Measurements from ENCODE around the gene KRT83.

KRT83 gene

DNA sequence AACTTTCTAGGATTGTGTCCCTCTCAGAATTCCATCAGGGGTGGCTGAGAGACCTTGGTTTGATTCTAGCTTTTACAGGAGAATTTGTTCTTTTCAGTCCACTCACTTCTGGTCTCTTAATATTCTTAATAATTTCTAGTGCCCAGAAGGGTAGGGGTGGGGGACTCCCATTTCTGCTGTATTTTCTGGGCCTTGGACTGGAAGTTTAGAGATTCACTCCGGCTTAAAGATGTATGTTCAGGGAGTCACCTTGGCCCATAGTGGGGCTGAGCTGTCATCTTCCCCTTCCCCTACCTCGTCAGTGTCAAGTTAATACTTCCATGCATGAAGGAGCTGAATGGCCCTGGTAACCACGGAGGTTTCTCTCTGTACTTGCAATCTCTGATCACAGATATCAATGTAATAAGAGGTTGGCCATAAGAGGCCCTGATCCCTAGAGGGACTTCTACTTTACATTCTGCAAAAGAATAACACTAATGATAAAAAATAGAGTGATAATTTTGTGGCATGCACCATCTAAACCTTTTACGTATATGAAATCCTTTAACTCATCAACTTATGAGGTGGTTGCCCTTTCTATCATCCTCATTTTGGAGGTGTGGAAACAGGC is 36.5 kb downstream of the KRT83 start:
- DNase-seq: no peak

DNA sequence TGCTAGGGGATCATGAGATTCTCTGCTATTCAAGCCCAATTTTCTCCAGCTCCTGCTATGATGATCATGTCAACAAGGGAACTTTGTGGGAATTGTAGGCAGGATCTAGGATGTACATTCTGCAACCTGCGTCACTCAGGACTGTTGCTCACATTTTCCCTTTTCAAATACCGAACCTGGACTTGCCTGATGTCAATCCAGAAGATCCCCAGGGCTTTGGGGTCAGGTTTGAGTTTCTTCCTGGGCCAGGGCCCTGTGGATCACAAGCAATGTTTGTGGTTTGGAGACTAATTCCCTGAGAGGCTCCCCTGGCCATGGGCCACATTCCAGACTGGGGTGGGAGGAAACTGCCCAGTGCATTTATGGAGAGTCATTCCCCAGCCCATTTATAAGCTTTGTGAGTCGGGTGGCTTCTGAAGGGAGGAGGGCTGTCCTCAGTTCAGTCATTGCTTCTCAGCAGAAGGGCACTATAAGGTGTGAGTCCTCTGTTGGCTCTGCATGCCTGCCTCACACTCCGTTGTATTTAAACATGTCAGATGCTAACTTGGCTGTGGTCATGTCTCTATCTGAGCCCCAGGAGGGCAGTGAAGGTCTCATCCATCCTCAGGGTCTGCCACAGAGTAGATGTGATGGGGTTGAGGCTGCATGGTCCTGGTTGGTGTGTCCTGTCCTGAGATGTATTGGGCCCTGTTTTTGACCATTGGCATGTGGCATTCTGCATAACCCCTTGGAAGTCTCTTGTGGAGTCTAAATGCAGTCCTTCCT is 40.2 kb downstream of the KRT83 start:
- peak; percentile 84 for DNase-seq

DNA sequence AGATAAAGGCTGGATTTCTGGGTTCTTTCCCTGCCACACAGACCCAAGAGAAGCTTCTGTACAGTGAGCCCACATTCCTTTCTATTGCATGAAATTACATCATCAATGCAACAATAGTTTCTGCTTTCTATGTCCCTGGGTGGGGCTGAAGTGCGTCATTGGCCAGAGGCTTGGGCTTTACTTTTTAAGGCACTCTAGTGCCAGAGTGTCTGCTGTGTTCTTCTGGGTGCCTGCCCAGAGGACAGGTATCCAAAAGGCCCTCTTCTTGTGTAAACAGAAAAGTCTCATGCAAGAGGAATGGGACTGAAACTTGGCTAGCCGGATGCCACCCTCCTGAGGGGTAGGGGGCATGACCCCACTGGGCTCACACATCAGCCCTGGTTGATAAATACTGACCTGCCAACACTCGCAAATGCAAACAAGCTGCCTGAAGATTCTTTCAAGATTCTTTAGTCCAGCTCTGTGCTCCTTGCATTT is 40.8 kb downstream of the KRT83 start:
- peak; percentile 81 for DNase-seq

DNA sequence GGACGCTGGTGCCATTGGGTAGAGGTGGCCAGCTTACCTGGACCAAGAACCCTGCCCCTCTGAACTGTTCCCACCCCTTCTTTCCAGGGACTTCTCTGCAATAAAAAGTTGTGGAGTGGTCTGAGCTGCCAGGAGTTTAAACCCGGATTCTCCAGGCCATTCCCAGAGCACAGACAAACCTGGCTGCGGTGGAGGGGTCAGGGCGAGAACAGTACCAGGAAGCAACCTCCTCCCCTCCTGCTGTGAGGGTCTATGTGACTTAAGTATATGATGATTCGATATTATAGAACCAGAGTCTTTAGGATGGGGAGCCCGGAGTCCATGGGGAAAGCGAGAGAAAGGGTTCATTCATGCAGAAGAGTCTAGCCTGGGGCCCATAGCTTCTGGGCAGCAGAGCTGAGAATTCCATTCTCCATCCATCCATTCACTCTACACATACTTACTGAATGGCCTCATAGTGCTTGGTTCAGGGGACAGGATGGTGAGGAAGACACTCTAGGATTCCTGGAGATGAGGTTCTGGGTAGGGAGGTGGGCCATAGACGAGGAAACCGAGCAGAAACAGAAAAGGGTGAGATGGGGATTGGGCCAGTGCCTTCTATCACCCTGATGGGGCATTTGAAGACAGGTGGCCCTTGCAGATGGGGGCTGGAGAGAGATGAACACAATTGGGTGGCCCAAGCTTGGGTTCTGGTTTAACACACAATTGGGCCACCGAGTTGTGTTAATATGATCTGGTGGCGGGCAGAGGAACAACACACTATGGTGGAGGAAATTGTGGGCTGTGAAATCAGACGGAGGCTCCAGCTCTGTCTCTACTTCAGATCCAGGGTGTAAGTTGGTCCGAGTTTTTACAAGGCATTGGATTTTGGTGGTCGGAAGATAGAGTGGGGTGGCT is 41.5 kb downstream of the KRT83 start:
- DNase-seq: no peak

DNA sequence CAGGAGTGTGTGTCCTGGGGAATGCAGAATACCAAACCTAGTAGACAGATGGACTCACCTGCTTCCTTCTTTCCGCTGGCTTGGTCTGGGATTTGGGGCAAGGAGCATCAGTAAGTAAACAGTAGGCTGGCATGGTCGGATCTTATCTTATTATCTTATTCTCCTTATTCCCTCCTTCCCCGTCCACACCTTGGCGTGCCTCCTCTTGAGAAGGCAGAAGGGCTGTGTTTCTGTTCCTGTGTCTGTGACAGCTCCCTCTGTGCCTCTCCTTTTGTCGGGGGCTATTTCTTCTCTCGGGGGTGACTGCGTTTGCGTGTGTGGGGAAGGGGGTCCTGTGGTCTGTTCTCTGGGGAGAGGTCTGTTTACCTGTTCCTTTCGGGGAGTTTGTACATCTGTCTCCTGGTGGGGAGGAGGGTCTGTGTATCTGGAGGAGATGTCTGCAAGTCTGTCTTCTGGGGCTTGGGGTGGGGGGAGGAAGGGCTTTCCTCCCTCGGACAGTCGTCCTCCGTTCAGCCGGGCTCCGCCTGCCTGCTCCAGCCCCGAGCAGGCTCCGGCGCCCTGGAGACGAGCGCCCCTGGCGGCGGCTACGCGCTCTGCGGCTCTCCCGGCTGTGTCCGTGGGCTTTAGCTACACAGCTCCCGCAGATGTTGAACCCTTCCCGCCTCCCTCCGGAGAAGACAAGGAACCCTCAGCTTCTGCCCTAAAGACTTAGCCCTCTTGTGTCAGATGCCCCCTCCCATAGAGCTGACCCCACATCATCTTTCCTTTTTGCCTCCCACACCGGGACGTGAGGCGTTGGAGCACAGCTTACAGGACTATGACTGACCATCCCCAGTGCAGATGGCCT is 42.4 kb downstream of the KRT83 start:
- DNase-seq: no peak

DNA sequence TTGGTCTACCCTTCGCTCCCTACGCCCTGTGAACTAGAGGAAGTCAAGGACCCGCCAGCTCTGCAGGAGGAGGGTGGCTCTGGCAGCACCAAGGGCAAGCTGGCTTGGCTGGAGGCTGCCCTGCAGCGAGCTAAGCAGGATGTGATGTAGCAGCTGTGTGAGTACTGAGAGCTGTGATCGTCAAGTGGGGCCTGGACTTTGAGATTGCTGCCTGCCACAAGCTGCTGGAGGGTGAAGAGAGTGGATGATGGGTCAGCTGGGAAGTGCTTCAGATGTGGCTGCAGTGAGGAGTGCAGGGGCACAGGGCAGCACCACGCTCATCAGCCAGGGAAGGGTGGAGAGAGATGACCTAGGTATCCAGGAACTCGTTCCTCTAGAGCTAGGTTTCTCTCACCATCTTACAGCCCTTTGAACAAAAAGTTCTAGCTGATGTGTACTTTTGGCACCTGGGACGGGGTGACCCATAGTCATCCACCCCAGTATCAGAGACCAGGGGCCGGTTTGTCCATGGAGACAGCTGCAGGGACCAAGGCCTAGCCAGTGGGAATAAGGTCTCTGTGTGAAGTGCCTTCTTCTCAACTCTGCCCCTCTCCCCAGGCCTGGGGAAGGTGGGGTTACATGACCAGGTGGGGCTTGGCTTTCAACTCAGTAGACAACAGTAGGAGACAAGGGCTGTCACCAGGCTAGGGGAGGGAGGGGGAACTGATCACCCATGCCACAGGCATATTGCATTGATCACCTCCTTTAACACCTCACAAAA is 43.5 kb downstream of the KRT83 start:
- DNase-seq: no peak

DNA sequence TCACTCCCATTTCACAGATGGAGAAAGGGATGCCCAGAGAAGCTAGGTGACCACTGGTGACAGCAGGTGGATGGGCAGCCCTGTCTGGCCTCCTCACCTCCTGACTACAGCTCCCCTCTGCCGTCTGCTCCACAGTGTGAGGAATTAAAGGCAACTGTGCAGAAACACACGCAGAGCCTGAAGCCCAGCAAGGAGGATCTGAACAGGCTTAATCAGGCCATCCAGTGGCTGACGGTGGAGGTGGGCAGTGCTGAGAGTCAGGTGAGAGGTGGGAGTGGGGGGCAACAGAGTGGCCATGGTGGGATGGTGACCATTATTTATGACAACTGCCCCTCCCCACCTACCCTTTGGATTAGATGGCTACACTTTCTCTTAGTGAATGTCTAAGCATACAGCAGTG is 45.5 kb downstream of the KRT83 start:
- no peak for DNase-seq

DNA sequence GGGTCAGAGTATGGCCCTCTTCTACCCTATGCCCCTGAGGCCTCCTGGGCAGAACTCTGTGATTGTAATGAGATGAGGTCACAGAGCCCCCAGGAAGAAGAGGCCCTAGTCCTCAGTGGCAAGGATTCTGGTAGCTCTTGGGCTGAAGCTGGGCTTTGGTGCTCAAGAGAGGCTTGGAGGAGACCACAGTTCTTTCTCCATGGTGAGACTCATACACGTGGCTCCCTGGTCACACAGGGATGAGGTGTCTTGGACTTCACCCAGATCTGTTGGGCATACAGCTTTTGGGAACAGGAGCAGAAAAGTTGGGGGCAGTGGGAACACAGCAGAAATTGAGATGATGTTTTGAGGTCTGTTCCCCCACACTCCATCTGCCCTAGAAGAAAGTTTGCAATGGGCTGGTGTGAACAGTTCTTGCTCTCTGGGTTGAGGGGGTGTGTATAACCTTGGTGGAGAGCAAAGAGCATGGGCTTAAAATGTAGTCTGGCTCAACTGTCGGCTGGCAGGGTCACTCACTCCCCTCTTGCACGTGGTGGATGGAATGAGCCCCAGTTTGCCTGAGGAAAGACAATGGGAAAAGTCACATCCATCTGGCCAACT is 46.6 kb downstream of the KRT83 start, which contains the start of gene KRT86:
Gene KRT86 (plus strand): TSS at position 125 of the 600 bp plus-strand sequence. CDS start 27,272 bp downstream, outside the sequence.
- DNase-seq: no peak

DNA sequence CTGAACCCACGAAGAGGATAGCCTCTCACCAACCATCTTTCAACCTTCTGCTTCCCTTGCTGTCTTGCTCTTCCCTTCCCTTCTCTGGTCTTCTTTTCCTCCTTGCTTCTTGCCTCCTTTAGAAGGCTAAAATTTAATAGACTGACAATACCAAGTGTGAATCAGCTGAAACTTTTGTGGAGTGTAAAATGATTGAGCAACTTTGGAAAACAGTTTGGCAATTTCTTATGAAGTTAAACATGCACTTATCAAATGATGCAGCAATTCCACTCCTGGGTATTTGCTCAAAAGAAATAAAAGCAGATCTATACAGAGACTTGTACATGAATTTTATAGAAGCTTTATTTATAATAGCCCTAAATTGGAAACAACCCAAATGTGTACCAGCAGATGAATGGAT is 50.0 kb downstream of the KRT83 start:
- no peak for DNase-seq

DNA sequence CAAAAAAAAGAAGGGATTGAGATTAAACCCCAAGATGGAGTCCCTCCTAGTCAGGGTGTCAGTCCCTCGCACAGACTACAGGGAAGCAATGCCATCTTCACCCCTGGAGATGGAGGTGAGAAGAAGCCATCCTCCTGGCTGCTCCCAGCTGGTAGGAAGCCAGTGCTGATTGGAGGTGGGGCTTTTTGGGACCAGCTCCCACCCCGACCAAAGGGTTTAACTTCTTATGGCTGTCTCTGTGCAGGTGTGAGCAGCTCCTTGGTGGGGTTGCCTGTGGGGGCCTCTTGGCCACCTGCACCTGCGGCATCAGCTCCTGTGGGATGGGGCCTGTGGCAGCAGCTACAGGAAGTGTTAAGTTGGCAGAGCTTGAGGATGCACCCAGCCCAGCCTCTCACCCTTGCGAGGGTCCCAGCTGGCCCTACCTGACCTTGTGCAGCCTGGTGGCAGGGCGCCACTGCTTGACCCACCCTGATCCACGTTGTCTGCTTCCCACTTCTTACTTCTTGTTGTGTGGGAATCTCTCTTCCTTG is 50.6 kb downstream of the KRT83 start:
- DNase-seq: no peak

DNA sequence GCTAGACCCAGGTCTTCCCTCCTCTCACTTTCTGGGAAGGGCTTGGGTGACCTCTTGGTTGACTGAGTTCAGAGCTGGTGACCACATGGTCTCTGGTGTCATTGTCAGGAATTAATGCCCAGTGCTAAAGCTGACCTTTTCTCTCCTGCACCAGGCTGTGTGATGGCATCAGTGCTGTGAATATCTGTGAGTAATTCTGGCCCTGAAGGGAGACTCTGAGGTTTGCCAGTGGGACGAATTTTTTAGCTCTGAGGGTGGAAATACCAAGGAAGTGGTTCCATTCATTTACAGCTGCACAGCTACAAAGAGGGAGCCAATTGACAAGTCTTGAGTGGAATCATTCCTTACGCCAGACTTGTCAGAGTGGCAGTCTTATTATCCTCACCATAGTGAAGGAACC is 53.0 kb downstream of the KRT83 start:
- no peak for DNase-seq

DNA sequence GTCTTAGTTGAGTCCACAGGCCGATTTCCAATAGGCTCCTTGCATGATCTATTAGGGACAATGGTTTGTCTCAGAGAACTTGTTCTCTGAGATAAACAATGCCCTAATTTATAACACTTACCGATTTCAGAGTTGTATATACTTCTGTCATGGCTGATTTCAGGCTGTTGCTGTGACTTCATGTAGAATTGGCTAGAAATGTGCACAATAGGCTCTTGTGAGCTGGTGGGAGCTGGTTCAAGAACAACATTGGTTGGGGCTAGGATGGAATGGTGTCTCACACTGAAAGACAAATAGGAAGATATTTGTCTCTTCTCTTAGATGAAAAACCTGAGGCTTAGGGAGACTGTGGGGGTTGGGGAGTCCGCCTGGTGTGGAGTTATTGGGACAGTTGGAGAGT is 53.5 kb downstream of the KRT83 start:
- no peak for DNase-seq

DNA sequence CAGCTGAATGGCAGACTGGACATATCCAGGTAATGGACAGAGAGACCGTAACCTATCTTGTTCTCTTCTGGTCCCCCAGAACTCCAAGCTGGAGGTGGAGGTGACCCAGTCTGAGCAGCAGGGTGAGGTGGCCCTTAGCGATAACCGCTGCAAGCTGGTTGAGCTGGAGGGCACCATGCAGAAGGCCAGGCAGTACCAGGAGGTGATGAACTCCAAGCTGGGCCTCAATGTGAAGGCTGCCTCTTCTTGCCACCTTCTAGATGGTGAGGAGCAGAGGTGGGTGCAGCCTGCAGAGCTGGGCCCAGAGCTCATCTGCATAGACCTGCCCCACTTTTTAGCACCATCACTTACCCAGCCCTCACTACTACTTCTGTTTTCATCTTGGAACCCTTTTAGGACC is 53.9 kb downstream of the KRT83 start:
- no peak for DNase-seq

DNA sequence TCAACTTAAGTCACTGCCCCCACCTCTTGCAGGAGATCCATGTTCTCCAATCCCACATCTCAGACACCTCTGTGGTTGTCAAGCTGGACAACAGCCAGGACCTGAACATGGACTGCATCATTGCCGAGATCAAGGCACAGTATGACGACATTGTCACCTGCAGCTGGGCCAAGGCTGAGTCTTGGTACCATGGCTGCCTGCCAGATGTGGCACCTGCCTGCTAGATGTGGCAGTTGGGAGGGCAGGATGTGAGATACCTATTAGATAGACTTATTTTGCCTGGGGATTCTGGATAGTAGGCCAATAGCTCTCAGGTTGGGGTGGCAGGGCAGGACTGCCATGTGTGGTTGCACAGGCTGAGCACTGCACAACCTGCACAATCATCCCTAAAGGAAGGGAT is 54.7 kb downstream of the KRT83 start:
- DNase-seq: no peak

DNA sequence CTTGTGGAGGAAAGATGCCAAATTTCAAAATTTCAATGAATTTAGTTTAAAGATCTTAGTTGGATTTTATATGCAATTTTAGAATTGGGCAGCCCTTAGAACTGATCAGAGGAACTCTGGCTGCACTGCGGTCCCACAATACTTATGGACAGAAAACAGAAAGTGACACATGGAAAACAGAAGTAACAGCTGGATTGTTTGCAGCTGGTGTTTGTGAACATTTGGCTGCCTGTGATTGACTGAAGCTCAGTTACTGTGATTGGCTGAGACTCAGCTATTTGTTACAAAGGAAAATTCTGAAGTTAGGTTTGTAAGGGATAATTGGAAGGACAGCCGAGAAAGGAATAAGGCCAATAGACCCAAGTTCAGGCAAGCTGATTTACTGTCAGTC is 56.8 kb downstream of the KRT83 start:
- no peak for DNase-seq

Measured in amniotic stem cell (primary cell).